GM18861 (cell line): ENCODE data around the gene STRA8.

Experiments
- ATAC-seq: cut with Tn5 transposase; IDR thresholded peaks from one replicate; pipeline ENCODE4 v1.9.1; 2021; ENCODE audit not compliant: unreplicated experiment

Gene STRA8

DNA sequence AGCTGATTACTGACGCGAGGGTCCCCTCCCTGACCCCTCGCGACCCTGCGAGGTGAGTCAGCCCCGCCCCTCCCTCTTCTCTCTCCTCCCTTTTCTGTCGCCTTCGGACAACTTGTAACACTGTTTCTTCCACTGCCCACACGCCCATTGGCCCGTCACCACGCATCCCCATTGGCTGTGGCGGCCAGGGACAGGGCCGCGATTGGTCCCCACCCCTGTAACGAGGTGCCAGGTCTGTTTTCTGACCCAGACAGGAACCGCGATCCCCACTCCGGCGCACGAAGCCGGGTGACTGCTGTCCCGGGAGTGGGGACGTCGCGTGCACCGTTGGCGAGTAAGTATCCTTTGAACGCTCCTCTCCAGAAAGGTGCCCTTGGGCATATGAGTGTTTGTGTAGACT is at the start of gene STRA8:
Gene STRA8, plus strand, starts transcription at position 269 of the 400 bp plus-strand sequence. CDS start 6,687 bp downstream, outside the sequence.
- ATAC-seq = no peak

DNA sequence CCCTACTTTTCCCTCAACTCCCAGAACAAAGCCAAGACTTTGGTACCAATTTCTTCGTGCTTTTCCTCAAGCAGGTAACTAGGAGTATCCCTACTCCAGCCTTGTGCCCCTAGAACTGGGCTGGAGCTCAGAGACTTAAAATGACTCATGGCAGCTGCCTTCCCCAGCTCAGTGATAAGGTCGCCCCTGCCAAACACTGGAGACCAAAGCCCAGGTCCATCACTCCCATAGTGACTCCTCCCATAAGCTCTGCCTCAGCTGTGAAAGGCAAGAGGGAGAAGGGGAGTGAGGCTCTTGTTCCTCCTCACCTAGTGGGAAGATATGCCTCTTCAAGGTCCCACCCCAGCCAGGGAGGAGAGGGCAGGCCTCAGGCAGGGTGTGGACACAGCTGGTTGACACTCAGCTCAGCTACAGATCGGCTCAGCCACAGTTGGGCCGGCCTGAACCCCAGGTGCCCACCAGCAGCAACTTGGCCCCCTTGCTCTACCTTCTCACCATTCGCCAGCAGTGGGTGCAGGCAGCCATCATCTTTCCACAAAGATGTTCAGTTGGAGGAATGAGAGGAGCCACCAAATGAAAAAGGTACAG is 49.3 kb upstream of the STRA8 start:
- ATAC-seq = no peak

DNA sequence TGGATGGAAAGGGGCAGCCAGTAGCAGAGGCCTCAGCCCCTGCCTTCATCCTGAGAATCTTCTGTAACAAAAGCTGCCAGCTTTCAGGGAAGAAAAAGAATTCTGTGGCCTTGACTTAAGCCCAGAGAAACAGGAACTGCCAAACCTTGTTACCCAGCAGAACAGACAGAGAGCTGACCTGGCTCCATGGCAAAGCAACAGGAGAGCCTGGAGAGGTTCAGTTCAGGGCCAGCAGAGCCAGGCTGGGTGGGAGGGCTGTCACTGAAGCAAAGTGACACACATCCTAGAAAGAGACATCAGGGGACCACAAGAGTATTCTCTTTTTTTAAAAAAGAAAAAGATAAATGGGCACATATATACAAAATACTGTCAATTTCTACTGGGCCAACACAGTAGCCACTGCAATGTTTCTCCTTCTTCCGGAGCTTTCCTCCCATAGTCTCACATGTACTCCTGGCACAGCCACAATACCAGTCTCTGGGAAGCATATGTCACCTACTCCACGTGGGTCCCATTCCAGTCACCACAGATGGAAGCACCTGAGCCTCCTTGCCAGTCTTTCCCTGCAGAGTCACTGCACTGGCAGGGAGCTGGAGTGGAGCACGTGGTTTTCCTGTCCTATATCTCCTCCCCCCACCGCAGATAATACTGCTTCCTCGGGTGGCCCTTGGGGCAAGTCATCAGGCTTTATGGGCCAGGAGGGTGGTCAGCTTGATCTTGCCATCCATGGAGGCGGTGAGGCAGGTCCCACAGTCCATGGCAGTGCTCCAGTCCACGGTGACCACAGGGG is 48.0 kb upstream of the STRA8 start:
- ATAC-seq = no peak

GRCh38 chr7:135186261-135186540 is 47.4 kb upstream of the STRA8 start:
- ATAC-seq = no peak

- peak; percentile 69 for ATAC-seq
Observed at GRCh38 chr7:135186841-135187253, 46.8 kb upstream of the STRA8 start.

DNA sequence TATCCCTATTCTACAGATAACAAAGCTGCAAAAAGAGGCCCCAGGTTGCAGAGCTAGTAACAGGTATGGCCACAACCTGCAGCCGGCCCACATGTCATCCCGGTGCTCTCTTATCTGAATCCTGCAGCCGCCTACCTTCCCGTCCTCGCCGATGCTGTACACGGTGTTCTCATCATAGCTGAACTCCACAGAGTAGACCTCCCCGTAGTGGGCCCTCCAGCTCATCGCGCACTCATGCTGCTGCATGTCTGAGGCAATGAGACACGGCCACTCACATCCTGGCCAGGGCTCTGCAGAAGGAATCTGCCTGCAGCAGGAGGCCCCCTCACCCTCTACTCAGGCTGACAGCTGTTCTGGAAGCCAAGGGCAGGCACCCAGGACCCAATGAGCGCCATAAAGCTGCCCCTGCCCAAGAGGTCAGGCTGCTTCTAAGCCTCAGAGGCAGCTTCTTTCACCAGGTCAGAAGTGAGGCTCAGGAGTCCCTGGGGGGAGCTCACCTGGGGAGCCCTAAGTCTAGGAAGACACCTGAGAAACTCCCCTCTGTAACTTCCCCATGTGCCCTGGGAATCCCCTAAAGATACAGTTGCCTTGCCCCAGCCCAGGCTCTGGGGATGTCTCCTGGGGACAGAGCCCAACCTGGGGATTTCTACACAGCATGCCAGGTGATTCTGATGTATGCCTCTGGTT is 45.2 kb upstream of the STRA8 start:
- ATAC-seq = peak; percentile 31

DNA sequence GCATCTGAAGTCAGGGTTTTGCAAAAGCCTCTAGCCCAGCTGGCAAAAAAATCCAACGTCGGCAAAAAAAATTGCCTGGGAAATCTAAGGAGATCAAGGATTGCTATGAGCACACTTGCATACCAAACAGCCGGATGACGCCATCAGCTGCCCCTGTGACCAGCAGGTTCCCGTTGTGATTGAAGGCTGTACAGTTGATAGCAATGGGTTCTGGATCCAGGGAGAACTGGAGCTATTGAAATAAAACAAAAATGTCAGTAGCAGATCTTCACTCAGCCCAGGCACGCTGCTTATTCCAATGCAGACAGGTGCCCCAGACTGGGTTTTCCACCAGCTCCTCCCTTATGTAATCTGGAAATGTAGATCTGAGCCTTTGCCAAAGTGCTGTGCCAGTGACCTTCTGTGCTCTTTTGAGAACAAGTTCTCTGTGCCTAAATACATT is 44.4 kb upstream of the STRA8 start:
- ATAC-seq = no peak

DNA sequence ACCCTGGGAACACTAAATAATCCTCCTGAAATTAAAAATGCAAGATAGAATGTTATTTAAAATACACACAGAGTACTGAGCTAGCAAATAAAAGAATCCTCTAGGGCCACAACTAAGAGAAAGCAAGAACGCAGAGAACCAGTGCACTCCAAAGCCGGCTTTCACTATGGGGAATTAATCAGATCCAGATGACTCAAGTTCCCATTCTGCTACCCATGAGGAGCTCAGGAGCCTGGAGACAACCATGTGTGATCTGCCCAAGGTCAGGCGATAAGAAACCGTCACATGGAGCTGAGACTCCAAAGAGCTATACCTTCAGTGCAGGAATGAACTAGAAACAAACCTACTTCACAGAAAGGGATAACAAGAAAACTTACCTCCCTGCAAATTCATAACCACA is 43.7 kb upstream of the STRA8 start:
- no peak for ATAC-seq

DNA sequence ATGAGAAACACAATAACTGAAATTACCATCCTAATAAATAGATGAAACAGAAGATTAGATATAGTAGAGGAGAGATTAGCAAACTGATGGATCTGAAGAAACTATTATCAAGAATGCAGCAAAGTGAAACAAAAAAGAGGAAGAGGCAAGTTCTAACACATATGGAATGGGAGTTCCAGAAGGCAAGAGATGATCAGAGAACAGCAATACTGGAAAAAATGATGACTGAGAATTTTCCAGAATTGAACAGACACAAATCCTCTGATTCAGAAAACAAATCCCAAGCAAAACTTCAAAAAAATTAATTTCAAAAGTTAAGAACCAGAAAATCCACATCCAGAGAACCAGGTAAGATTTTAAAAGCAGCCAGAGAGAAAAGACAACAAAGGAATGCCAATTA is 42.9 kb upstream of the STRA8 start:
- no peak for ATAC-seq

DNA sequence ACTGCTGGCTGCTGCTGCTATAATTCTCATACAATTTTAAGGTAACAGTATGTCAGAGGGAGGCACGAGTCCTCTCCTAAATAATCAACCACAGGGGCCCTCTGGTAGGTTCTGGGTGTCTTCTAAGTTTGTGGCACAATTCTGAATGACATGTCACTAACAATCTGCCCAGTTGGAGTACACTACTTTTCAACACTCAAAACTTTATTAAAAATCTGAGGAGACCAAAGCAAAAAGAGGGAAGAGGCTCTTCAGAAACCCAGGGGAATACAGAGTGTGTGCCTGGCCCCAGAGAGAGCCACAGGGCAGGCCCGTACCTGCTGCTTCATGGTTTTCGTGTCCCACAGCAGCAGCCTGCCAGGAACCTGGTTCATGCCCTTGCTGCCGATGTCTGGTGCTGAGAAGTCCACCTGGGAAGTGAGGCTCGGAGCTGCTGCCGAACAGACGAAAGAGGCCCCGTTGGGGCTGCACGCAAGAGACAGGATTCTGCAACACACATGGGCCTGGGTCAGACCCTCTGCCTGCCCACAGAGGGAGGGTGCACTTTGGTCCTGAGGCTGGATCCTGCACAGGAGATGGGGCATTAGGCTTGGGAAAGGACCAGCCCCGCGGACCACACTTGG is 40.6 kb upstream of the STRA8 start:
- ATAC-seq = no peak

DNA sequence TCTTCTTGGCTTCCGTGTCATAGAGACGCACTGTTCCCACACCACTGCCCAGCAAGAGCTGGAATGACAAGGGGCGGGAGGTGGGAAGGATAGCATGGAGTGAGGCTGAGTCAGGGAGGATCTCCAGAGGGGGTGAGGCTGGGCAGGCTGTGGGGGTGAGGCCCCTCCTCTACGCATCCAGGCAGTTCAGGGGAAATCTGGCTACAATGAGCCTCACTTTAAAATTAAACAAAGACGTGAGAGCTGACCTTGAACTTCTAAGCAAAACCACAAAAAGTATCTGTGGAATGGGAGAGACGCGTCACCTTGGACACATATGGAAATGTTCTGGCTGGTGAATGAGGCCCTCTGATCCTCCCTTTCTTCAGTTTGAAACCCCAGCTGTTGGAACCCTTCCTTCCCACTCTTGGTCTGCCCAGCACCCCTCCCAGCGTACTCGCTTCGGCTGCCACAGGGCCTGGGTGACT is 40.0 kb upstream of the STRA8 start:
- ATAC-seq = no peak

DNA sequence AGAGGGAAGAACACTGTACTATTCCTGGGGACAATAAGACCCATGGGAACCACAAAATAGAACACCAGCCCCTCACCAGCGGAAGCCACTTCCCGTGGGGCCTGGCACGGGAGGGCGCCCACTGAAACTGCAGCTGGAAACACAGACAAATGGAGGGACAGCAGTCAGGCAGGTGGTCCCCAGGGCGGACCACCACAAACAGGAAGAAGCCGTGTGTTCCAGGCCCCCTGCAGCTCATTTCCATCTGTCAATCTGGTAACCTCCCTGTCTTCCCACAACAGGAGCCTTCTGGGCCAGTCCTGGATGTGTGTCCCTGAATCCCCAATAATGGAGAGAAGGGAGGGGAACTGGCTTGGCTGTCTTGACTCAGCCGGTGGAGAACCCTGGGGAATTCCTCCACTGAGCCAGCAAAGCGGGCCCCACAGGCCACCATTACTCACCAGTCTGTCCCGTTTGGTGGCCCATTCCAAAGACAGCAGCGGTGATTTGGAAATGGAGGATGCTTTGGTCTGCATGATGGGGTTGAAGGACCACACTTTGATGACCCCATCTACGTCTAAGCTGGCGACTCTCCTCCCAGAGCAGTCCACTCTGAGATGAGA is 39.0 kb upstream of the STRA8 start:
- ATAC-seq = no peak

DNA sequence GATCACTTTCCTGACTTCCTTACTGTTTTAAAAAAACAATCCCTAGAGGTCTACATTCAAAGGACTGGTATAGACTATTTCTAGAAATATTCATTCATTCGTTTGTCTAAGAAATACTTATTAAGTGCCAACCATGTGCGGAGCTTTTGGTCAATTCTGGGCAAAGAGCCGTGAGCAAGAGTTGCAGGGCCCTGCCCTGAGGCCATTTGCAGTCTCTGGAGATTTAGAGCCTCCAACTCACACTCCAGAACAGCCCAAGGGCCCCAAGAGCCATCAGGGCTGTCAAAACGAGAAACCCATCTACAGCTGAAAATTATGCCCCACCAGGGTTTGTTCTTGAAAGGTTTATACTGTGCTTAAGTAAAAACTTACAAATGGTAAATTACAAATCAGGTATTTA is 38.5 kb upstream of the STRA8 start:
- ATAC-seq = no peak

GRCh38 chr7:135195968-135196629 is 37.5 kb upstream of the STRA8 start:
- no peak for ATAC-seq

DNA sequence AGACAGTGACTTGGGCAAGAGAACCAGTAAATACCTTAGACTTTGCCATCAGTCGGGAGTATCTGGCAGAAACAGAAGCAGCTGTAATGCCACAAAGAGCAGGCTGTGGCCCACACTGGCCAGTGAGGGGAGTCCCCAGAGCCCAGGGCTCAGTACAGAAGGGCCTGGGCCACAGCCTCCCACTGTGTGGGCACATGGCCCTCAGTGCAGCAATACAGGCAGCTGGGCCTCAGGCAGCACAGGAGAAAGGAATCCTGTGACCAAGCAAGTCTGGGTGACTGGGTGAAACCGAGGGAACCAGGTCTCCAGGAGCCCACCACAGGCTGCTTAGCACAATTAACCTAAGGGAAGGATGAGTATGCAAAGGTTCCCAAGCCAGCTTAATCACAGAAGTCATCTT is 36.3 kb upstream of the STRA8 start:
- no peak for ATAC-seq

- no peak for ATAC-seq
Observed at GRCh38 chr7:135197906-135198655, 35.6 kb upstream of the STRA8 start.

GRCh38 chr7:135199439-135199838 is 34.2 kb upstream of the STRA8 start:
- no peak for ATAC-seq

DNA sequence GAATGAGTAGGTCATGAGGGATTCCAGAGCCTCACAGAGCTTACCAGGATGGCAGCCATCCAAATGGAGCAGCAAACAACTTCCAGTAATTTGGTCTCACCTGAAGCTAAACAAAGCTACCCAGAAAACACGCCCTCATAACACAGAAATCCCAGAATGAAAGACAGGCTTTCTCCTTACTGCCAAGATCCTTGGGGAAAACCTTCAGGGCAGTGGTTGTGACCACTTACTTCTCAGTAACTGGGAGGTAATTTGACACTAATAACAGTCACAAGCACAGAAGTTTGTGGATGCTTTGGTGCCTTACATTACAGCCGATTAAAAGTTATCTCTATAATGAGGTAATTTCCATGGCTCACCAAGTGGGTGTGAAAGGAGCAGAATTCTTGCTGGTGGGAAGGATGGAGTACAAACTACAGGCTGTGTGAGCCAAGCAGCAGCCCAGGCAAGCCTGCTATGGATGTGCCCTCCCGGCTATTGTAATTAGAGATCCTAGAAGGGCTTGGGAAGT is 32.8 kb upstream of the STRA8 start:
- ATAC-seq = no peak

- ATAC-seq = no peak
Observed at GRCh38 chr7:135201350-135201749, 32.3 kb upstream of the STRA8 start.

DNA sequence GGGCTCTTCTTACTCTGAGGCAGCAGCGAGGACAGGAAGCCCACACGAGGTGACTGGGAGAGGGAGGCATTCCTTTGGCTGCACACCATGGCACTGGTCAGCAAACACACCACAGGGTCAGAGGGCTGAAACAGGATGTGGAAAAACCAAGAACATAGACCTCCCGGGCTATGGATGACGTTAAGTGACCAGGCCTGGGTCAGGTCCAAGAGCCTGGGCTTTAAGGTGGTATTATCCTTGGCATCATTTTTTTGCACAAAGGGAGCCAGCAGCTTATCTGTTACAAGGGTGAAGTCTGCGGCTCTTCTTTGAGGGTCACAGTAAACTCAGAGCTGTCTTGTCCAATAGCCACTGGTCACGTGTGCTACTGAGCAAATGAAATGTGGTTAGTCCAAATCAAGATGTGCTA is 29.3 kb upstream of the STRA8 start:
- no peak for ATAC-seq
